Measurements from ENCODE around the gene TENT5C. TPM values are rescaled to one million over a fixed set of nuclear protein-coding genes. Genes with fewer than 3 reads are reported as not detected.

The TENT5C gene
- total and polyA plus RNA-seq, 2 of the 13 experiments (the other 11 are each of a cell fraction or from before 2014, with no cell fraction given), result 0.02 to 0.38 TPM

DNA sequence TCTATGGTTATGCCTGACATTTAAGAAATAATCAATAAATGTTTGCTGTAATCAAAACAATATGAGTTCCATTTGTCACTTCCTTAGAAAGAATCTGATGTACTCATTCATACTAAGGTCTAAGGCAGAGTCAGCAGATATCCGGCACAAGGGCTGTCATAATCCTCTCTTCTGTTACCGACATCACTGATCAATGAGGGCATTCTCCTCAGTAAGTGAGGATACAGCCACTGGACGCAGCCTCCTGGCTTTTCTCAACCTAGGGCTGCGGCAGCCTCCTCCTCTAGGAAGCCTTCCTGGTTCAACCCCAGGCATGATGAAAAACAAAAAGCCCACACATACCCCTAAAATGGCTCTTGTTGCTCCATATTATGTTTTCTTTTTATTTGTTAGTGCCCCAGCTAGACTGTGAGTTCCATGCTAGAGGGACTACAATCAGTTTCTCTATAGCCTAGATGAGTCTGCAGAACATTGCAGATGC lies 40.7 kb upstream of the TENT5C start:
- no peak overlapping the region for H3K4me3 ChIP-seq (replicated peaks in 1 of 3; ENCODE audit: insufficient read depth in 1 of 3, low read depth in 2 of 3, low read length in 3 of 3)
- no peaks in the 10 kb centered on the region for H3K36me3 ChIP-seq (replicated peaks in 1 of 2; ENCODE audit: control insufficient read depth in 1 of 2, insufficient read depth in 2 of 2, low read length in 2 of 2)
- no peak for FAIRE-seq
- ChIA-PET CTCF (ENCODE audit: low intra/inter-chr PET ratio, low total read pairs) (no interaction called here), POLR2A (no interaction called here)
- no peaks in the 10 kb centered on the region; a peak in 1 of 5 replicates for H3K27me3 ChIP-seq (ENCODE audit: control insufficient read depth in 1 of 2, insufficient read depth in 2 of 2, low read length in 2 of 2)
- H3K4me1 ChIP-seq (ENCODE audit: insufficient read depth, low read length), result peaks cover 14% of the 10 kb centered on the region
- no peak overlapping the region for H2AFZ ChIP-seq (ENCODE audit: low read length)
- BruUV-seq (replicated peaks), result no TSS peak
- no peak overlapping the region for H3K4me2 ChIP-seq (ENCODE audit: low read depth, low read length)
- TF ChIP-seq SIX1 (CRISPR knock-in tag; IDR thresholded peaks at IDR 0.05; ENCODE audit: borderline replicate concordance), result no peak
- TF ChIP-seq SYNCRIP (IDR thresholded peaks at IDR 0.05; ENCODE audit: insufficient read depth, low read depth, low read length), result no peak
- no peak for TF ChIP-seq NFRKB (IDR thresholded peaks at IDR 0.05)
- TF ChIP-seq NR2F1 (CRISPR knock-in tag; IDR thresholded peaks at IDR 0.05), result no peak
- no peak for TF ChIP-seq MTA1 (CRISPR knock-in tag; IDR thresholded peaks at IDR 0.05; ENCODE audit: borderline replicate concordance)
- TF ChIP-seq ZBTB34 (CRISPR knock-in tag; IDR thresholded peaks at IDR 0.05), result no peak
- TF ChIP-seq ZNF747 (CRISPR knock-in tag; IDR thresholded peaks at IDR 0.05; ENCODE audit: borderline replicate concordance), result no peak
- no peak for TF ChIP-seq ZNF292 (CRISPR knock-in tag; IDR thresholded peaks at IDR 0.05; ENCODE audit: borderline replicate concordance, low read depth)
- no peak for TF ChIP-seq MBD4 (IDR thresholded peaks at IDR 0.05; ENCODE audit: borderline replicate concordance, low read length)
- TF ChIP-seq MED8 (CRISPR knock-in tag; IDR thresholded peaks at IDR 0.05; ENCODE audit: insufficient replicate concordance), result no peak
- TF ChIP-seq SRSF4 (IDR thresholded peaks at IDR 0.05; ENCODE audit: low read depth, low read length, poor library complexity, severe bottlenecking), result no peak
- TF ChIP-seq KLF12 (CRISPR knock-in tag; IDR thresholded peaks at IDR 0.05; ENCODE audit: borderline replicate concordance), result no peak
- no peak for TF ChIP-seq ZMAT5 (CRISPR knock-in tag; IDR thresholded peaks at IDR 0.05; ENCODE audit: borderline replicate concordance, low read depth)
- no peak for TF ChIP-seq ZBTB25 (CRISPR knock-in tag; IDR thresholded peaks at IDR 0.05)
- TF ChIP-seq, protein P1, sequence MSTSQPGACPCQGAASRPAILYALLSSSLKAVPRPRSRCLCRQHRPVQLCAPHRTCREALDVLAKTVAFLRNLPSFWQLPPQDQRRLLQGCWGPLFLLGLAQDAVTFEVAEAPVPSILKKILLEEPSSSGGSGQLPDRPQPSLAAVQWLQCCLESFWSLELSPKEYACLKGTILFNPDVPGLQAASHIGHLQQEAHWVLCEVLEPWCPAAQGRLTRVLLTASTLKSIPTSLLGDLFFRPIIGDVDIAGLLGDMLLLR (CRISPR knock-in tag; IDR thresholded peaks at IDR 0.05), result no peak
- no peak for DNase-seq (ENCODE audit: low spot score)
- in situ Hi-C loops (cut with HindIII; ENCODE audit: extremely low pct_ligation_motif_present, low pct_unique_long_range_greater_than_20kb), result no loop called here
- no peak for ATAC-seq
- H3K9ac ChIP-seq (ENCODE audit: insufficient read depth, low read depth, low read length), result no peak overlapping the region
- no peaks in the 10 kb centered on the region for H3K9me3 ChIP-seq (ENCODE audit: low read length)
- intact Hi-C loops (cut with micrococcal nuclease; ENCODE audit: unreplicated experiment), result no loop called here
- no peaks in the 10 kb centered on the region for H4K20me1 ChIP-seq (ENCODE audit: insufficient read depth, low read length)
- no peaks in the 10 kb centered on the region for H3K79me2 ChIP-seq (ENCODE audit: insufficient read depth, low read length)
- no peak overlapping the region for H3K27ac ChIP-seq (ENCODE audit: extremely low read length, insufficient read depth, low read length)
- WGBS (ENCODE audit: low lambda C conversion rate), result 40% methylated on average over 4 of the region's 4 CpGs

All from HepG2 (cell line).